K562 (cell line): ENCODE data around the gene NET1. TPM values are rescaled to one million over a fixed set of nuclear protein-coding genes. Genes with fewer than 3 reads are reported as not detected.
A peak's percentile ranks its signal among the peaks of the same experiment; 100 is the strongest.

ENCODE experiments used
- ATAC-seq: fragments of 200-7000 bp; cut with Tn5 transposase; 3 replicates; pipeline ENCODE4 v1.9.1; 2020; ENCODE audit warnings: moderate library complexity
- BruUV-seq: library from RNA; stranded (reverse); fragments of 400-500 nt; replicated peaks from 2 replicates; lab custom pipeline; 2021; lab: Mats Ljungman, UMichigan
- CTCF ChIA-PET: fragments of 300-600 bp; formaldehyde crosslinking; extraction: SDS; loops from one replicate; lab custom pipeline; 2021; ENCODE audit warnings: low intra/inter-chr PET ratio; lab: Yijun Ruan, JAX
- POLR2A ChIA-PET: fragments of 300-600, 350-650 bp; sonication (Branson Sonifier 250); formaldehyde crosslinking; extraction: SDS; loops from one replicate; lab custom pipeline; 2021; ENCODE audit warnings: antibody characterized with exemption, inconsistent platforms; lab: Yijun Ruan, JAX
- DNase-seq, 4 experiments: peaks; one replicate each; pipeline versions ENCODE4 v3.0.0 to v3.0.0-alpha.2; 2011 to 2018; ENCODE audit warnings: low spot score in 3 of 4, mixed read lengths in 3 of 4; ENCODE audit errors: extremely low read depth in 1 of 4
- FAIRE-seq: peaks from 2 replicates; lab custom pipeline; 2011; peaks lifted over from hg19 to GRCh38; lab: Jason Lieb, UNC
- H2AFZ ChIP-seq: 2 replicates; pipeline ENCODE4 v1.6.0; 2011; ENCODE audit warnings: low read depth, low read length, control low read depth, inconsistent platforms
- H3K27ac ChIP-seq: fragments of 200-600 bp; 3 replicates; pipeline ENCODE4 v1.8.0; 2011; ENCODE audit warnings: low read depth, mild to moderate bottlenecking, control low read depth, inconsistent platforms, low read length, moderate library complexity, mixed read lengths; ENCODE audit errors: extremely low read depth
- H3K27me3 ChIP-seq, 2 experiments: fragments of 300-600 bp in 1 of 2; 2 replicates in 1 of 2; 3 replicates in 1 of 2; pipeline versions ENCODE4 v1.6.0 to v1.8.0; 2011; ENCODE audit warnings: inconsistent platforms in 2 of 2, low read length in 2 of 2, mild to moderate bottlenecking in 1 of 2, mixed read lengths in 1 of 2, moderate library complexity in 1 of 2; ENCODE audit not compliant: control insufficient read depth in 2 of 2, insufficient read depth in 2 of 2
- H3K36me3 ChIP-seq: fragments of 300-600 bp; 3 replicates; pipeline ENCODE4 v1.8.0; 2011; ENCODE audit warnings: mild to moderate bottlenecking, low read length, inconsistent platforms; ENCODE audit not compliant: control insufficient read depth, insufficient read depth
- H3K4me1 ChIP-seq, 2 experiments: fragments of 200-600 bp in 1 of 2; replicated peaks in 1 of 2; 2 replicates in 1 of 2; 3 replicates in 1 of 2; pipeline versions ENCODE4 v1.5.1 to v1.8.0; 2011; ENCODE audit warnings: inconsistent platforms in 2 of 2, low read length in 2 of 2, mild to moderate bottlenecking in 1 of 2, mixed read lengths in 1 of 2, moderate library complexity in 1 of 2; ENCODE audit not compliant: control insufficient read depth in 2 of 2, insufficient read depth in 2 of 2
- H3K4me2 ChIP-seq: 2 replicates; pipeline ENCODE4 v1.6.1; 2011; ENCODE audit warnings: low read length, control low read depth, inconsistent platforms, mixed read lengths; ENCODE audit not compliant: insufficient read depth
- H3K4me3 ChIP-seq: fragments of 200-600 bp; sonication (generic), shearing (Covaris generic); 2 replicates; pipeline ENCODE4 v1.5.1; 2016; ENCODE audit warnings: control low read depth, inconsistent platforms
- H3K79me2 ChIP-seq: fragments of 200-600 bp; 3 replicates; pipeline ENCODE4 v1.8.0; 2011; ENCODE audit warnings: low read length, inconsistent platforms; ENCODE audit not compliant: control insufficient read depth, insufficient read depth
- H3K9ac ChIP-seq, 2 experiments: 2 replicates each; pipeline versions ENCODE4 v1.6.0 to v1.6.1; 2011; ENCODE audit warnings: low read depth in 2 of 2, low read length in 2 of 2, control low read depth in 1 of 2, inconsistent platforms in 1 of 2, mild to moderate bottlenecking in 1 of 2, mixed read lengths in 1 of 2; ENCODE audit not compliant: insufficient read depth in 1 of 2
- H3K9me1 ChIP-seq: one replicate; pipeline ENCODE4 v1.6.0; 2011; ENCODE audit warnings: inconsistent platforms, mild to moderate bottlenecking, low read length, moderate library complexity; ENCODE audit not compliant: control insufficient read depth, insufficient read depth
- H3K9me3 ChIP-seq: replicated peaks from 2 replicates; pipeline ENCODE4 v1.5.1; 2011; ENCODE audit warnings: low read depth, low read length, inconsistent platforms; ENCODE audit not compliant: control insufficient read depth, insufficient read depth
- H4K20me1 ChIP-seq: replicated peaks from 2 replicates; pipeline ENCODE4 v1.6.1; 2011; ENCODE audit warnings: low read length, inconsistent platforms, mixed read lengths; ENCODE audit not compliant: control insufficient read depth, insufficient read depth
- SRF ChIP-seq, 2 experiments: fragments of 250-450, 450-650 bp in 1 of 2; sonication (Bioruptor Pico) in 1 of 2; sonication (generic) in 1 of 2; formaldehyde crosslinking; IDR thresholded peaks; 2 replicates each; pipeline versions ENCODE4 v1.5.0 to v1.5.1; 2020 to 2022; ENCODE audit warnings: mild to moderate bottlenecking in 1 of 2, missing genetic modification reagents in 1 of 2
- WGBS: fragments of 100-300 bp; shearing (Covaris generic); methylation state at CpG from one replicate; pipeline ENCODE4 v1.1.6; 2016; ENCODE audit warnings: low coverage, mixed read lengths; ENCODE audit not compliant: insufficient coverage; ENCODE audit errors: missing lambda C conversion rate; 5-methylcytosine and 5-hydroxymethylcytosine counted together
- in situ Hi-C: fragments of 300-500 bp; cut with MboI; formaldehyde crosslinking; loops from 4 replicates; pipeline ENCODE4 v1.15.0; 2018; ENCODE audit warnings: inconsistent platforms, mixed read lengths
- intact Hi-C: fragments of 100-400 bp; cut with micrococcal nuclease; formaldehyde crosslinking; loops from 2 replicates; pipeline ENCODE4 v1.14.2; 2022
- polyA plus RNA-seq, 8 experiments: library from polyadenylated mRNA; depleted of rRNA in 4 of 8; stranded (reverse) in 5 of 8; unstranded in 3 of 8; fragments of >200 nt; fragmentation: Nextera tagmentation in 2 of 8; fragmentation: Illumina TruSeq in 1 of 8; extraction: Ambion mirVana in 2 of 8; extraction: Trizol in 1 of 8; gene quantifications; 2 replicates each; pipeline versions ENCODE4 v1.2.1 to v1.2.3, GENCODE V29; 2011 to 2014; ENCODE audit warnings: inconsistent platforms in 1 of 8, missing spikeins in 1 of 8
- total RNA-seq, 7 experiments: library from RNA; depleted of rRNA in 6 of 7; stranded (reverse); fragments of >200 nt in 6 of 7; fragmentation: Illumina TruSeq in 2 of 7; extraction: Trizol in 2 of 7; gene quantifications; 2 replicates each; pipeline versions ENCODE4 v1.2.1 to v1.2.3, GENCODE V29; 2011 to 2021; ENCODE audit warnings: low replicate concordance in 1 of 7
- TF ChIP-seq, protein P1 (sequence below), 2 experiments: fragments of 450-650 bp; formaldehyde crosslinking in 1 of 2; IDR thresholded peaks; 2 replicates each; pipeline versions ENCODE4 v1.4.0 to v1.6.1; 2014 to 2020; ENCODE audit warnings: mild to moderate bottlenecking in 2 of 2, borderline replicate concordance in 1 of 2, low read depth in 1 of 2

Gene NET1
- total and polyA plus RNA-seq, 9 of the 15 experiments (the other 6 are each of a cell fraction or from before 2014, with no cell fraction given) = 47.4 to 258 (median 106) TPM

GRCh38 chr10:5376450-5376849 is 35.9 kb upstream of the NET1 start:
- Histone ChIP-seq H3K4me2 (no peak overlapping the region), H4K20me1 (no peaks in the 10 kb centered on the region), H3K79me2 (no peaks in the 10 kb centered on the region), H3K4me1 (no peaks in the 10 kb centered on the region; a peak in 2 of 5 replicates), H3K9me1 (no peaks in the 10 kb centered on the region), H3K27ac (no peak overlapping the region), H3K36me3 (no peaks in the 10 kb centered on the region), H3K27me3 (peaks cover 0 to 5% of the 10 kb centered on the region in 2 experiments; a peak in 1 of 5 replicates), H3K9ac (no peak overlapping the region), H2AFZ (no peak overlapping the region), H3K9me3 (0 out of 2 replicates have a peak, but pooled peaks cover 3% of the 10 kb centered on the region), H3K4me3 (no peak overlapping the region)
- DNase-seq (no peak), FAIRE-seq (no peak), ATAC-seq (no peak)
- CTCF ChIA-PET = no interaction called here
- no TSS peak for BruUV-seq
- POLR2A ChIA-PET = interaction anchor here (0.7 to 1.1 kb wide), 4 partner anchors 8 to 373 kb away, joined by 3 to 6 read pairs (median 3); partner anchors contain the start of gene AKR1C2
- TF ChIP-seq, protein P1, sequence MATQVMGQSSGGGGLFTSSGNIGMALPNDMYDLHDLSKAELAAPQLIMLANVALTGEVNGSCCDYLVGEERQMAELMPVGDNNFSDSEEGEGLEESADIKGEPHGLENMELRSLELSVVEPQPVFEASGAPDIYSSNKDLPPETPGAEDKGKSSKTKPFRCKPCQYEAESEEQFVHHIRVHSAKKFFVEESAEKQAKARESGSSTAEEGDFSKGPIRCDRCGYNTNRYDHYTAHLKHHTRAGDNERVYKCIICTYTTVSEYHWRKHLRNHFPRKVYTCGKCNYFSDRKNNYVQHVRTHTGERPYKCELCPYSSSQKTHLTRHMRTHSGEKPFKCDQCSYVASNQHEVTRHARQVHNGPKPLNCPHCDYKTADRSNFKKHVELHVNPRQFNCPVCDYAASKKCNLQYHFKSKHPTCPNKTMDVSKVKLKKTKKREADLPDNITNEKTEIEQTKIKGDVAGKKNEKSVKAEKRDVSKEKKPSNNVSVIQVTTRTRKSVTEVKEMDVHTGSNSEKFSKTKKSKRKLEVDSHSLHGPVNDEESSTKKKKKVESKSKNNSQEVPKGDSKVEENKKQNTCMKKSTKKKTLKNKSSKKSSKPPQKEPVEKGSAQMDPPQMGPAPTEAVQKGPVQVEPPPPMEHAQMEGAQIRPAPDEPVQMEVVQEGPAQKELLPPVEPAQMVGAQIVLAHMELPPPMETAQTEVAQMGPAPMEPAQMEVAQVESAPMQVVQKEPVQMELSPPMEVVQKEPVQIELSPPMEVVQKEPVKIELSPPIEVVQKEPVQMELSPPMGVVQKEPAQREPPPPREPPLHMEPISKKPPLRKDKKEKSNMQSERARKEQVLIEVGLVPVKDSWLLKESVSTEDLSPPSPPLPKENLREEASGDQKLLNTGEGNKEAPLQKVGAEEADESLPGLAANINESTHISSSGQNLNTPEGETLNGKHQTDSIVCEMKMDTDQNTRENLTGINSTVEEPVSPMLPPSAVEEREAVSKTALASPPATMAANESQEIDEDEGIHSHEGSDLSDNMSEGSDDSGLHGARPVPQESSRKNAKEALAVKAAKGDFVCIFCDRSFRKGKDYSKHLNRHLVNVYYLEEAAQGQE (IDR thresholded peaks at IDR 0.05; ENCODE audit: borderline replicate concordance) = peak; percentile 69; the same call in 1 of the 2 replicates
- TF ChIP-seq, protein P1 (CRISPR knock-in tag; IDR thresholded peaks at IDR 0.05; ENCODE audit: low read depth) = no peak
- no peak for TF ChIP-seq SRF (CRISPR knock-in tag; IDR thresholded peaks at IDR 0.05)
- WGBS = 2% methylated on average over 4 of the region's 4 CpGs
- intact Hi-C loops (no loop called here), in situ Hi-C loops (no loop called here)
